ENCODE data around the gene CNP.
"Not testable (repeated sequence)": the region's sequence is repeated elsewhere in the genome, so short reads cannot be mapped to it uniquely, and the experiment has no call there.

The CNP gene

GRCh38 chr17:42001729-42002128 lies 35.1 kb downstream of the CNP start:
- DNase-seq (ENCODE audit: insufficient read length, low spot score) (no peak), FAIRE-seq (no peak)

DNA sequence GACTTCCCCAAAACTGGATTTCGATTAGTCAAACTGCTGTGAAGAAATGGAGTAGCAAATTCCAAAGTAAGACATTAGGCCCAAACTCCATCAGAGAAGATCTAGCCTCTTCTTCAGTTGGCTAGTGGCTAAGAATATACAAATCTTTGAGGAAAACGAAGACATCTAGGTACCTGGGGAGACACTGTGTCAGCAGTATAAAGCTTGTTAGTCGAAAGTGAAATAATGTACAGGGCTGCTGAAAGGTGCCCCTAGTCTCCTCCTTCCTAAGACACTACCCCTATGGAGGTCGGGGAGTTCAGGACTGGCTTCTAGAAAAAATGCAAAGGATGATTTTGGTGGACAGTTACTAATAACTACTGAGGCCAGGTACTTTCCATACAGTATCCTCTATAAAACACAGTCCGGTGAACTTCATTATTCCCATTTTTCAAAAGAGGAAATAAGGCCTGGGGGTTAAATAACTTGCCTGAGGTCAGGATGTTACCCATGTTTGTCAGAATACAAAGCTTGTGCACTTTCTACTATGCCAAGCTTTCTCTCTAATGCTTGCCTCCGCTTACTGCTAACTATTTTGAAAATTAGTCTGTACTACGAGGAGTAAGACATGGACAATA lies 35.7 kb downstream of the CNP start:
- no peak for FAIRE-seq
- no peak for DNase-seq (ENCODE audit: insufficient read length, low spot score)

GRCh38 chr17:42002792-42003301 lies 36.3 kb downstream of the CNP start:
- no peak for FAIRE-seq
- DNase-seq (ENCODE audit: insufficient read length, low spot score): no peak

- DNase-seq (ENCODE audit: insufficient read length, low spot score) (no peak), FAIRE-seq (no peak)
These were observed 38.6 kb downstream of the CNP start for GRCh38 chr17:42005166-42005565.

- no peak for FAIRE-seq
- DNase-seq (ENCODE audit: insufficient read length, low spot score): no peak
These were observed 42.6 kb downstream of the CNP start for GRCh38 chr17:42009170-42009569.

GRCh38 chr17:42010266-42010680 lies 43.7 kb downstream of the CNP start:
- FAIRE-seq; DNase-seq (ENCODE audit: insufficient read length, low spot score): not testable (repeated sequence)

DNA sequence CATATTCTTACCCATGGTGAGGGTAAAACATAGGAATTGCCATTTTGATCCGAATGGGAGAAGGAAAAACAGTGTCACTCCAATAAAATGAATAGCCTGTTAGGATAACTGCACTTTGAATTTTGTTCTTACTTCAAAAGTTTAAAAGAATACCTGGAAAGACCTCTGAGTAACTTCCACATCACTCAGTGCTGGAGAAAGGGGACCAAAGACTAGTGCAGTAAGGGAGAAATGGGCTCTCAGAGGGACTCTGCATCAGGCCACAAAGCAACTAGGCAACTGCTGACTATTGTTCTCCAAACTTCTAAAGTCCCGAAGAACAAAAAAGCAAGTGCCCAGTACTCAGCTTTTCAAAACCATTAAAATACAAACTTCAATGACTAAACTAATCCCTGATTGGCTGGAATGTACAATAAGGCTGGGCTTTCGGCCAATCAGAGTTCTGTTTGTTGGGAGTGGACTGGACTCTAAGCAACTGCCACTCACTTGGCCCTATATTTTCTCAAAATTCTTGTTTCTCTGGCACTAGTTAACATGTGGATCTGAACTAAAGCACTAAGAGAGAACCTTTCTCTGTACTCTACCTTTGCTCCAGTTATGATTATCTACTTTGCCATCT lies 44.4 kb downstream of the CNP start:
- DNase-seq (ENCODE audit: insufficient read length, low spot score): no peak
- FAIRE-seq: no peak

DNA sequence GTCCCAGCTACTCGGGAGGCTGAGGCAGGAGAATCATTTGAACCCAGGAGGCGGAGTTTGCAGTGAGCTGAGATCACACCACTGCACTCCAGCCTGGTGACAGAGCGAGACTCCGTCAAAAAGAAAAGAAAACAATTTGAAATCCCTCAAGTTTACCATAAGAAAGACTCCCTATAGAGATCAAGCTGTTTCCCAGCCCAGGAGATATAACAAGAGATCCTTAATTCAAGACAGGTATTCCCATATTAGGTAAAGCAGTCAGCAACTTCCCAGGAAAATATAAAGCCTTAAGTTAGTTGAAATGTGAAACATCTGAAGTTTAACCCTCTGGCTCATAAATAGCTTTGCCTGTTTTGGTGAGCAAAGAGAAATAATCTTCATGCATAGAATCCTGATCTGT lies 45.8 kb downstream of the CNP start:
- not testable (repeated sequence) for DNase-seq (ENCODE audit: insufficient read length, low spot score); FAIRE-seq

DNA sequence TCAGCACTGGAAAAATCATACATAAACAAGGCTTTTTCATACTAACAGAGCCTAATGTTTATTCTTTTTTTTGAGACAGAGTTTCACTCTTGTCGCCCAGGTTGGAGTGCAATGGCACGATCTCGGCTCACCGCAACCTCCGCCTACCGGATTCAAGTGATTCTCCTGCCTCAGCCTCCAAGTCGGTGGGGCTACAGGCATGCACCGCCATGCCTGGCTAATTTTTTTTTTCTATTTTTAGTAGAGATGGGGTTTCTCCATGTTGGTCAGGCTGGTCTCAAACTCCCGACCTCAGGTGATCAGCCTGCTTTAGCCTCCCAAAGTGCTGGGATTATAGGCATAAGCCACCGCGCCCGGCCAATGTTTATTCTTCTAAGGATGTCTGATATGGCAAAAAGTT lies 47.1 kb downstream of the CNP start:
- not testable (repeated sequence) for FAIRE-seq; DNase-seq (ENCODE audit: insufficient read length, low spot score)

GRCh38 chr17:42016411-42016831 lies 49.8 kb downstream of the CNP start:
- DNase-seq (ENCODE audit: insufficient read length, low spot score) (no peak), FAIRE-seq (no peak)

GRCh38 chr17:42016941-42017865 lies 50.6 kb downstream of the CNP start, which contains the start of gene DNAJC7:
Gene DNAJC7 (minus strand): TSS chr17:42017439. CDS start chr17:42017416, 23 bp downstream.
- peak; percentile 84 for DNase-seq (ENCODE audit: insufficient read length, low spot score)
- peak; percentile 87 for FAIRE-seq

DNA sequence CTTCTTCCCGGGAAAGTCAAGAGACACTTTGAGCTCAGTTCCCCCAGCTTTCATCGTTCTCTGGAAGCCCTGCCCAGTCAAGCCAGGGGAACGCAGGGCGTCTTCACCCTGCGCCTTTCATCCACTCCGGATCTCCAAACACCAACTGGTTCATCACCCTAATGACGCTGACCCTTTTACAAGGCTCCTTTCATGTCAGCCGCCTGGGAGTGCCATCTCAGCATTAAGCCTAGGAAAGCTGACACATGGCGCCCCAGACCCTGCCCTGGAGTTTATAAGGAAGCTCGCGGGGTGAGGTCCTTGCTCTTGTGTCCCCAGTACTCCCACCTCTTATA lies 51.2 kb downstream of the CNP start:
- DNase-seq (ENCODE audit: insufficient read length, low spot score) (no peak), FAIRE-seq (no peak)

- DNase-seq (ENCODE audit: insufficient read length, low spot score) (no peak), FAIRE-seq (no peak)
These were observed 51.7 kb downstream of the CNP start for GRCh38 chr17:42018339-42018738.

GRCh38 chr17:42018988-42019387 lies 52.4 kb downstream of the CNP start:
- DNase-seq (ENCODE audit: insufficient read length, low spot score) (no peak), FAIRE-seq (no peak)

DNA sequence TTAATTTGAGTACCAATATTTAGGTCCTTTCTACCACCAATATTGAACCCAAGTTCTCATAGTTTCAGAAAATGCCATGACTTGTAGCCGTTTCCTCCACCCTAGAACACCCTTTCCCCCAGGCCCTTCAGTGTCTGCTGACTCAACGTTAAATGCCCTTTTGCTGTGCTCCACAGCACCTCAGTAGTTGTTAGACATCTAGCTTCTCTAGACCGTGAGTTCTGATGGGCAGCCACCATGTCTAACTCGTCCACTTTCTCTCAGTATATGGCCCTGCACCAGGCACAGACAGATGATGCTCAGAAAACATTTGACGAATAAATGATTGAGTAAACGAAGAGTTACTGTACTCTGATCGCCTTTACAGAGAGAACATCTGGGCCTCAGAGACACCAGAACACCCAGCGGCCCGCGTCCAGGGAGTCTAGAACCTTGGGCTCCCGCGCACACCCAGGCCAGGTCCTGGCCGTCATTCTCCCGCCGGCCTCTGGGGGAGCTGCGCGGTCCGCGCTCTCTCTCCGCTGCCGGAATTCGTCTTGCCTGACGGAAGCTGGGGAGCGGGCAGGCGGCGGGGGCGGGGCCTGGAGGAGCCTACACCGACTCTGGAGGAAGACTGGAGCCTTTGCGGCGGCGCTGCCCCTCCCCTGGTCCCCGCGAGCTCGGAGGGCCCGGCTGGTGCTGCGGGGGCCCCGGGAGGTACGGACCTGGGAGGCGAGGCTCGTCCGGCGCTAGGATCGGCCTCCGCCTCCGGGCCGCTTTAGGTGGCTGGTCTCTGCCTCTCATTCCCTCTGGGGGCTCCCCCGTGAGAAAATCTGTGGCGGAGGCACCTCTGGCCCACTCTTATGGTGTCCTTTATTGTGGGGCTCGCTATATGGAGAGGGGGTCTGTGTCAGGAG lies 53.2 kb downstream of the CNP start, which contains the start of gene NKIRAS2:
Gene NKIRAS2, plus strand, starts transcription at position 582 of the 896 bp plus-strand sequence. CDS start 1,488 bp downstream, outside the sequence.
- peak; percentile 74 for FAIRE-seq
- DNase-seq (ENCODE audit: insufficient read length, low spot score): peak; percentile 91

- not testable (repeated sequence) for DNase-seq (ENCODE audit: insufficient read length, low spot score); FAIRE-seq
These were observed 54.2 kb downstream of the CNP start for GRCh38 chr17:42020845-42021244.

GRCh38 chr17:42023524-42024349 lies 57.1 kb downstream of the CNP start:
- DNase-seq (ENCODE audit: insufficient read length, low spot score): no peak
- FAIRE-seq: no peak

GRCh38 chr17:42025191-42025579 lies 58.6 kb downstream of the CNP start:
- FAIRE-seq: no peak
- DNase-seq (ENCODE audit: insufficient read length, low spot score): no peak

DNA sequence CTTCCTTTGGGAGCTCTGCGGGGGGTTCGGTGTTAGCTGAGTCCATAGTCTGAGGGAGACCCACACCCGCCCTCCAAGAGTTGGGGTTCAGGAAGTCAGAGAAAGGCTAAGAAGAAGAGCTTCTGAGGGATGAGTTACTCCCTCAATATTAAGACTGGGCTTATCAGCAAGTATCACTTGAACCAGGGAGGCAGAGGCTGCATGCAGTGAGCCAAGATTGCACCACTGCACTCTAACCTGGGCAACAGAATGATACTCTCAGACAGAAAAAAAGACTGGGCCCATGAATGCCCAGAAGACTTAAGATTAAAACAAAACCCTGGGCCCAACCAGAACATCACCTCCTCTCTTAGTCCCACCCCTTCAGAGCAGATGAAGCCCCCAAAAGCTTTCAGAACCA lies 59.3 kb downstream of the CNP start:
- DNase-seq (ENCODE audit: insufficient read length, low spot score): no peak
- FAIRE-seq: no peak
